B cell (primary cell): Measurements from ENCODE around the gene MYO6.

Experiments
- CTCF ChIP-seq: fragments of 200-600 bp; IDR thresholded peaks from one replicate; pipeline ENCODE4 v1.8.0; 2022; ENCODE audit warnings: antibody characterized with exemption, mild to moderate bottlenecking
- EZH2 ChIP-seq: IDR thresholded peaks from 2 replicates; pipeline ENCODE4 v1.6.1; 2012; ENCODE audit warnings: borderline replicate concordance, low read depth, mild to moderate bottlenecking, moderate library complexity, low read length; ENCODE audit not compliant: insufficient read depth, poor library complexity, severe bottlenecking

GRCh38 chr6:75711173-75711572 is 37.9 kb upstream of the MYO6 start:
- no peak for TF ChIP-seq CTCF
- no peak for TF ChIP-seq EZH2
